RWPE2 (cell line): ENCODE data around the gene AQP10.

Experiments
- ATAC-seq: fragments of 200-7000 bp; cut with Tn5 transposase; 3 replicates; pipeline ENCODE4 v1.9.1; 2021; ENCODE audit warnings: low read depth
- DNase-seq: peaks from one replicate; pipeline ENCODE4 v3.0.0-alpha.2; 2020; ENCODE audit warnings: low spot score
- H3K27ac ChIP-seq: fragments of 450-650 bp; 2 replicates; pipeline ENCODE4 v1.5.1; 2017; ENCODE audit warnings: mild to moderate bottlenecking; ENCODE audit not compliant: poor library complexity, severe bottlenecking
- H3K27me3 ChIP-seq: fragments of 250-450 bp; sonication (Bioruptor Pico); 2 replicates; pipeline ENCODE4 v1.5.1; 2021; ENCODE audit warnings: mild to moderate bottlenecking, moderate library complexity; ENCODE audit not compliant: insufficient read depth, poor library complexity, severe bottlenecking
- H3K36me3 ChIP-seq: fragments of 250-450 bp; sonication (Bioruptor Pico); 2 replicates; pipeline ENCODE4 v1.5.1; 2020; ENCODE audit warnings: low read depth, mild to moderate bottlenecking, moderate library complexity
- H3K4me1 ChIP-seq: fragments of 250-450 bp; sonication (Bioruptor Pico); 2 replicates; pipeline ENCODE4 v1.5.1; 2021; ENCODE audit warnings: mild to moderate bottlenecking, moderate library complexity; ENCODE audit not compliant: insufficient read depth, poor library complexity, severe bottlenecking
- H3K4me3 ChIP-seq: fragments of 250-450 bp; sonication (Bioruptor Pico); 2 replicates; pipeline ENCODE4 v1.5.1; 2021; ENCODE audit warnings: mild to moderate bottlenecking, moderate library complexity; ENCODE audit not compliant: severe bottlenecking
- H3K9me3 ChIP-seq: fragments of 250-450 bp; sonication (Bioruptor Pico); 2 replicates; pipeline ENCODE4 v1.5.1; 2021; ENCODE audit warnings: mild to moderate bottlenecking, moderate library complexity; ENCODE audit not compliant: severe bottlenecking
- CTCF ChIP-seq: fragments of 450-650 bp; IDR thresholded peaks from one replicate; pipeline ENCODE4 v1.5.1; 2017; ENCODE audit warnings: mild to moderate bottlenecking, moderate library complexity; ENCODE audit not compliant: poor library complexity, severe bottlenecking

The AQP10 gene

GRCh38 chr1:154352245-154352580, 31.3 kb downstream of the AQP10 start:
- no peak for TF ChIP-seq CTCF
- no peak overlapping the region for H3K4me3 ChIP-seq
- peaks cover 8% of the 10 kb centered on the region for H3K36me3 ChIP-seq
- ATAC-seq (no peak), DNase-seq (no peak)
- H3K9me3 ChIP-seq = no peaks in the 10 kb centered on the region
- no peaks in the 10 kb centered on the region for H3K4me1 ChIP-seq
- H3K27me3 ChIP-seq = no peaks in the 10 kb centered on the region
- H3K27ac ChIP-seq = no peak overlapping the region

DNA sequence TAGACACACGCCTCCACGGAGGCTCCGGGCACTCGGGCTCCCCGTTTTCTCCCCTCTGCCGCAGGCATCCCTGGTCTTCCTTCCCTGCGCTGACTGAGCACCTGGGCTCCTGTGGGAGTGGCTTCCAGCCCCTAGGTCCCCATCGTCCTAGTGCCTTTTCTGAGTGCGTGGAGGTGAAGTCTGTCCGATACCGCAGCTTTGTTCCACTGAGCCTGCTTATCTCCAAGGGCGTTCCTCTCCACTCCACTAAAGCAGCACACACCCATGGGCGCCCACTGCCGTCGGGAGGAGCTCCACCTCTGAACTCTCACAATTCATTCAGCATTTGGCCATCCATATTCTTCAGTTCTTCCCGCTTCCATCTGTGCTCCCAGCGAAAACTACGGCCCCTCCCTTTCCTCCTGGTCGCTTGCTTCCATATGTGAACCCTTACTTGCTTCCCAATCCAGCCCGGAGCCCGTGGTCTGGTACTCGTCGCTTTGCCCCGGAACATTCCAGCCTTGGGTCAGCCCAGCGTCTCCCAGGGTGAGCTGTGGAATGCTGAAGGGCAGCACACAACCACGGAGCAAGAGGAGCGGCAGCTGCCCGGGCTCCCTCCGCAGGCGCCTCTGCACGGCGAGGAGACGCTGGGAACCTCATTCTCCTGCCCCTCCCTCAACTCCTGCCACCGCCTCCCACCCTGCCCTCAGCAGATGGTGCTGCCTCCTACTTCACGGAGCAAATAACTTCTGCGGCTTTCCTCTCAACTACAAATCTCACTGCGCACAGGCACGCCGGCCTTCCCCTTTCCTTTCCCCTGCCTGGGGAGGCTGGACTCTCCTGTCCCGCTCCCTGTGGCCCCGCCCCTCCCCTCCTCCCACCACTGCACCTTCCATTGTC, 31.9 kb downstream of the AQP10 start:
- Histone ChIP-seq H3K4me1 (no peaks in the 10 kb centered on the region), H3K27me3 (no peaks in the 10 kb centered on the region), H3K27ac (no peak overlapping the region), H3K4me3 (no peak overlapping the region), H3K36me3 (peaks cover 3% of the 10 kb centered on the region; the same call in 1 of the 2 replicates), H3K9me3 (no peaks in the 10 kb centered on the region)
- TF ChIP-seq CTCF = no peak
- DNase-seq = peak; percentile 61
- peak; percentile 57 for ATAC-seq

DNA sequence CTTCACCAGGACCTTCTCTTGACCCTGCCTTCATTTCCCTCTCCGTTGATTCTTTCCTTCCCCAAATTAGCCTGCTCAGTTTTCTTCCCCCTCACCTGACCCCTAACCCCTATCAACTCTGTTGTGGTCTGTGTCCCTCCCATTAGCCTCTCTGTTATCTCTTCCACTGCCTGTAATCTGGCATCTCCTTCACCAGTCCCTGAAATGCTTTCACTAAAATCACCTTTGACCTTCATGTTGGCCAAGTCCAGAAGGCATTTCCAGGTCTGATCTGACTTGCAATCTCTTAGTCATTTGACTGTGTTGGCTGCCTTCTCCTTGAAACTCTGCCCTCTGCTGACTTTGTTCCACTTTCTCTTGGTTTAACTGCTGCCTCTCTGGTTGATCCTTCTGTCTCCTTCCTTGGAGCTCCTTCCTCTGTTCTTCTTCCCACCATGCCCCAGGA, 32.6 kb downstream of the AQP10 start:
- no peak for DNase-seq
- Histone ChIP-seq H3K27ac (no peak overlapping the region), H3K4me3 (no peak overlapping the region), H3K36me3 (no peaks in the 10 kb centered on the region), H3K27me3 (no peaks in the 10 kb centered on the region), H3K4me1 (no peaks in the 10 kb centered on the region), H3K9me3 (no peaks in the 10 kb centered on the region)
- peak; percentile 38 for TF ChIP-seq CTCF
- ATAC-seq = peak; percentile 51; the same call in 1 of the 3 replicates

DNA sequence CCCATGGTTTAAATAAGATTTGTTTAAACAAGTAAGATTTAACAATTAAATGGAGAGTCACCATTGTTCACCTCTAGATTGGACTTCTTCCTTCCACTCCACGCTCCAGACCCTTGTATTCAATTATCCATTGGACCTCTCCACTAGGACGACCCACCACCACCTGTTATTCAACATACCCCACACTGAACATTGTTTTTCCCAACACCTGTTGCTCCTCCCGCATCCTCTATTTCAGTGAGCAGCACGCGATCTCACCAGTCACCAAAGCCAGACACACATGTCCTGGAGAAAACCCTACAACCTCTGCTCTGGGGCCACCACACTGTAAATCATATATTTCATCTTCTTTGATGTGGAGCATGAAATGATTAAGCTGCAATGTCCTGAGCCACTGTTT, 33.1 kb downstream of the AQP10 start:
- no peak for DNase-seq
- H3K4me1 ChIP-seq = no peaks in the 10 kb centered on the region
- H3K27me3 ChIP-seq = no peaks in the 10 kb centered on the region
- no peak overlapping the region for H3K4me3 ChIP-seq
- no peak overlapping the region for H3K27ac ChIP-seq
- no peaks in the 10 kb centered on the region for H3K9me3 ChIP-seq
- TF ChIP-seq CTCF = peak; percentile 17
- H3K36me3 ChIP-seq = no peaks in the 10 kb centered on the region
- ATAC-seq = no peak

DNA sequence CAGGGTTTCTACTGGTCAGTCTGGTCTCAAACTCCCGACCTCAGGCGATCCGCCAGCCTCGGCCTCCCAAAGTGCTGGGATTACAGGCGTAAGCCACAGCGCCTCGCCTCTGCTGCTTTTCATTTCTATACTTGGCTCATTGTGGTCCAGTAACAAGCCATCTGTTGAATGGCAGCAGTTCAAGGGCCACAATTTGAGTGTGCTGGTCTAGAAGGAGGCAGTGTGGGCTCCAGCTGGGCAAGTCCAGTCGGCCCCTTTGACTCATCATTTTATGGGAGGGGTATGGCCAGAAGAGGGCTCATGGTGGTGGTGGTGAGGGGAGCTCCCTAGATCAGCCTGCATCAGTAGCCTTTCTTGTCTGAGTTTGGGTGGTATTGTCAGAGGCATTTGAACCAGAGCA, 37.6 kb downstream of the AQP10 start:
- Histone ChIP-seq H3K4me1 (no peaks in the 10 kb centered on the region), H3K27ac (no peak overlapping the region), H3K27me3 (no peaks in the 10 kb centered on the region), H3K36me3 (no peaks in the 10 kb centered on the region), H3K4me3 (no peak overlapping the region), H3K9me3 (no peaks in the 10 kb centered on the region)
- no peak for ATAC-seq
- DNase-seq = no peak
- no peak for TF ChIP-seq CTCF
